Hepatocyte (in vitro differentiated cells): ENCODE measurements around the gene BMP7.

Experiments
- CTCF ChIP-seq: fragments of 200-600 bp; sonication (generic); IDR thresholded peaks from 2 replicates; pipeline ENCODE4 v1.5.1; 2016; ENCODE audit warnings: antibody characterized with exemption, mild to moderate bottlenecking; ENCODE audit not compliant: poor library complexity
- EZH2 ChIP-seq: fragments of 200-600 bp; sonication (generic); IDR thresholded peaks from 2 replicates; pipeline ENCODE4 v1.6.1; 2016; ENCODE audit warnings: antibody characterized with exemption, mild to moderate bottlenecking, borderline replicate concordance
- EZH2phosphoT487 ChIP-seq: fragments of 200-600 bp; sonication (generic); IDR thresholded peaks from one replicate; pipeline ENCODE4 v1.6.1; 2018; ENCODE audit warnings: antibody characterized with exemption, mild to moderate bottlenecking, low read depth, moderate library complexity; ENCODE audit not compliant: unreplicated experiment, severe bottlenecking

- no peak for TF ChIP-seq EZH2phosphoT487
- no peak for TF ChIP-seq CTCF
- TF ChIP-seq EZH2 = no peak
Measured at GRCh38 chr20:57292611-57293010, 26.2 kb upstream of the BMP7 start.
